SK-N-SH (cell line): Measurements from ENCODE around the gene ARPC4. TPM values are rescaled to one million over a fixed set of nuclear protein-coding genes. Genes with fewer than 3 reads are reported as not detected.
"Not testable (repeated sequence)": the region's sequence is repeated elsewhere in the genome, so short reads cannot be mapped to it uniquely, and the experiment has no call there.

Experiments
- CTCF ChIA-PET: fragments of 300-600, 350-600 bp; formaldehyde crosslinking; extraction: SDS; loops from one replicate; lab custom pipeline; 2021; lab: Yijun Ruan, JAX
- POLR2A ChIA-PET: fragments of 350-600 bp; sonication (Branson Sonifier 250); formaldehyde crosslinking; extraction: SDS; loops from one replicate; lab custom pipeline; 2020; ENCODE audit warnings: antibody characterized with exemption, inconsistent platforms; lab: Yijun Ruan, JAX
- DNase-seq: peaks from one replicate; pipeline ENCODE4 v3.0.0; 2012
- H2AFZ ChIP-seq: fragments of 200-600 bp; sonication (generic); 2 replicates; pipeline ENCODE4 v1.8.1; 2016; ENCODE audit warnings: antibody characterized with exemption, mild to moderate bottlenecking, low read depth
- H3F3A ChIP-seq: fragments of 200-600 bp; sonication (generic); replicated peaks from 2 replicates; pipeline ENCODE3; 2016; ENCODE audit warnings: antibody characterized with exemption, mild to moderate bottlenecking; ENCODE audit not compliant: insufficient read depth
- H3K27ac ChIP-seq, 2 experiments: fragments of 200-500 bp in 1 of 2; fragments of 200-600 bp in 1 of 2; sonication (Bioruptor generic) in 1 of 2; sonication (generic), shearing (Covaris generic) in 1 of 2; 2 replicates each; pipeline versions ENCODE4 v1.5.1 to v1.6.1; 2014 to 2016; ENCODE audit warnings: low read depth in 2 of 2, inconsistent platforms in 1 of 2, low read length in 1 of 2, mild to moderate bottlenecking in 1 of 2, mixed read lengths in 1 of 2
- H3K27me3 ChIP-seq: fragments of 200-600 bp; sonication (generic), shearing (Covaris generic); 2 replicates; pipeline ENCODE4 v1.6.1; 2016; ENCODE audit warnings: mixed run types; ENCODE audit not compliant: insufficient read depth
- H3K36me3 ChIP-seq, 2 experiments: fragments of 200-500 bp in 1 of 2; fragments of 200-600 bp in 1 of 2; sonication (Bioruptor generic) in 1 of 2; sonication (generic) in 1 of 2; replicated peaks in 1 of 2; 2 replicates each; pipeline versions ENCODE3 to v1.5.1; 2014 to 2016; ENCODE audit warnings: low read length in 1 of 2, mild to moderate bottlenecking in 1 of 2; ENCODE audit not compliant: insufficient read depth in 2 of 2, control insufficient read depth in 1 of 2
- H3K4me1 ChIP-seq, 2 experiments: fragments of 200-500 bp in 1 of 2; fragments of 200-600 bp in 1 of 2; sonication (Bioruptor generic) in 1 of 2; sonication (generic), shearing (Covaris generic) in 1 of 2; 2 replicates each; pipeline versions ENCODE4 v1.5.1 to v1.6.1; 2014 to 2016; ENCODE audit warnings: low read depth in 1 of 2, low read length in 1 of 2, mixed run types in 1 of 2; ENCODE audit not compliant: insufficient read depth in 2 of 2, control insufficient read depth in 1 of 2
- H3K4me2 ChIP-seq: fragments of 200-600 bp; sonication (generic), shearing (Covaris generic); 2 replicates; pipeline ENCODE4 v1.6.1; 2017; ENCODE audit warnings: mixed run types
- H3K4me3 ChIP-seq, 2 experiments: fragments of 200-500 bp in 1 of 2; fragments of 200-600 bp in 1 of 2; sonication (Bioruptor generic) in 1 of 2; sonication (generic), shearing (Covaris generic) in 1 of 2; 2 replicates each; pipeline versions ENCODE4 v1.5.1 to v1.8.1; 2014 to 2016; ENCODE audit warnings: low read depth in 2 of 2, inconsistent platforms in 1 of 2, low read length in 1 of 2, mild to moderate bottlenecking in 1 of 2, mixed read lengths in 1 of 2, moderate library complexity in 1 of 2
- H3K79me2 ChIP-seq: fragments of 200-600 bp; sonication (generic); 2 replicates; pipeline ENCODE4 v1.8.1; 2017; ENCODE audit warnings: mild to moderate bottlenecking; ENCODE audit not compliant: insufficient read depth
- H3K9ac ChIP-seq: fragments of 200-600 bp; sonication (generic); 2 replicates; pipeline ENCODE4 v1.6.1; 2017; ENCODE audit warnings: mixed run types
- H3K9me2 ChIP-seq: fragments of 200-600 bp; sonication (generic); 2 replicates; pipeline ENCODE4 v1.6.1; 2017; ENCODE audit warnings: mixed run types
- H3K9me3 ChIP-seq: fragments of 200-600 bp; sonication (generic); 2 replicates; pipeline ENCODE4 v1.6.1; 2017; ENCODE audit warnings: mixed run types, mild to moderate bottlenecking, moderate library complexity
- H4K20me1 ChIP-seq: fragments of 200-600 bp; sonication (generic); 2 replicates; pipeline ENCODE4 v1.6.1; 2017; ENCODE audit warnings: mild to moderate bottlenecking, mixed run types; ENCODE audit not compliant: insufficient read depth
- CTCF ChIP-seq: fragments of 200-600 bp; sonication (generic); IDR thresholded peaks from 2 replicates; pipeline ENCODE4 v1.6.1; 2017; ENCODE audit warnings: antibody characterized with exemption, mild to moderate bottlenecking, moderate library complexity
- PBX3 ChIP-seq: IDR thresholded peaks from 2 replicates; pipeline ENCODE4; 2012
- RAD21 ChIP-seq: IDR thresholded peaks from 2 replicates; pipeline ENCODE4 v1.6.1; 2012; ENCODE audit warnings: mild to moderate bottlenecking, low read length
- SMC3 ChIP-seq: IDR thresholded peaks from 2 replicates; pipeline ENCODE4 v1.6.1; 2012; ENCODE audit warnings: low read depth, low read length, improper control_type of control experiment
- TCF12 ChIP-seq: IDR thresholded peaks from 2 replicates; pipeline ENCODE4 v1.4.0; 2012
- WGBS: methylation state at CpG from one replicate; pipeline ENCODE4 v1.1.6; 2017; ENCODE audit warnings: low lambda C conversion rate; 5-methylcytosine and 5-hydroxymethylcytosine counted together
- polyA plus RNA-seq, 3 experiments: library from polyadenylated mRNA; depleted of rRNA; stranded (reverse); fragments of >200 nt; gene quantifications; 2 replicates each; pipeline ENCODE4 v1.2.3, GENCODE V29; 2012

The ARPC4 gene
- polyA plus RNA-seq, 1 of the 3 experiments (the other 2 are of a cell fraction): 233 TPM

- not testable (repeated sequence) for H4K20me1 ChIP-seq, H3K4me1 ChIP-seq, H3K4me2 ChIP-seq, H3F3A ChIP-seq, H3K9me2 ChIP-seq, H3K79me2 ChIP-seq, H3K27ac ChIP-seq, H2AFZ ChIP-seq, H3K9ac ChIP-seq, H3K9me3 ChIP-seq, H3K36me3 ChIP-seq, DNase-seq, H3K27me3 ChIP-seq
- WGBS: 41% methylated on average over 4 of the region's 4 CpGs
- TF ChIP-seq CTCF (peak; percentile 74), TCF12 (peak; percentile 32; the same call in 1 of the 2 replicates), RAD21 (peak; percentile 62), PBX3 (peak; percentile 9; the same call in 1 of the 2 replicates), SMC3 (peak; percentile 46)
- ChIA-PET POLR2A (interaction anchor here (0.6 to 1.2 kb wide), 2 partner anchors 43 to 65 kb away, joined by 3 read pairs; no protein-coding TSS in a partner anchor), CTCF (interaction anchor here (0.6 to 2.1 kb wide), 12 partner anchors 14 to 439 kb away, joined by 3 to 8 read pairs (median 4); partner anchors contain the start of gene CRELD1)
- H3K4me3 ChIP-seq: peak overlapping the region in 1 of 2 experiments; percentile 13; a peak in 1 of 4 replicates
These were observed 56.0 kb downstream of the ARPC4 start for GRCh38 chr3:9848860-9849259.

- H3K4me2 ChIP-seq, H3K9ac ChIP-seq, DNase-seq, POLR2A ChIA-PET, H2AFZ ChIP-seq, H3K9me3 ChIP-seq, H3K27ac ChIP-seq, H3K27me3 ChIP-seq, H3K9me2 ChIP-seq, H3K36me3 ChIP-seq, H3F3A ChIP-seq, H3K4me3 ChIP-seq, CTCF ChIA-PET, H3K4me1 ChIP-seq, H3K79me2 ChIP-seq, H4K20me1 ChIP-seq: not testable (repeated sequence)
- 79% methylated on average over 6 of the region's 6 CpGs for WGBS
These were observed 58.5 kb downstream of the ARPC4 start for GRCh38 chr3:9851383-9851782.

GRCh38 chr3:9851926-9852325, 59.0 kb downstream of the ARPC4 start:
- 36% methylated on average over 6 of the region's 6 CpGs for whole genome bisulfite sequencing
- H3K4me3 ChIP-seq, H3F3A ChIP-seq, H4K20me1 ChIP-seq, H3K4me2 ChIP-seq, H3K27ac ChIP-seq, H3K9ac ChIP-seq, H3K9me2 ChIP-seq, POLR2A ChIA-PET, DNase-seq, H3K9me3 ChIP-seq, CTCF ChIA-PET, H3K4me1 ChIP-seq, H3K27me3 ChIP-seq, H3K36me3 ChIP-seq, H2AFZ ChIP-seq, H3K79me2 ChIP-seq: not testable (repeated sequence)
